HK-2 (cell line): ENCODE measurements around the gene ECI1.

Experiments
- DNase-seq: peaks from one replicate; pipeline ENCODE4 v3.0.0-alpha.2; 2018; ENCODE audit not compliant: unreplicated experiment

The ECI1 gene

GRCh38 chr16:2196162-2196980 lies 55.0 kb downstream of the ECI1 start, which contains the start of gene CASKIN1:
TSS of gene CASKIN1 (minus strand) at chr16:2196605. CDS start at chr16:2196432, 173 bp downstream.
- no peak for DNase-seq

GRCh38 chr16:2195322-2196161 lies 55.8 kb downstream of the ECI1 start:
- no peak for DNase-seq

- DNase-seq = no peak
Measured at GRCh38 chr16:2194852-2195321, 56.5 kb downstream of the ECI1 start.

- DNase-seq = no peak
Measured at GRCh38 chr16:2194166-2194834, 57.1 kb downstream of the ECI1 start.

- no peak for DNase-seq
Measured at GRCh38 chr16:2191446-2191706, 60.0 kb downstream of the ECI1 start.

- DNase-seq = no peak
Measured at GRCh38 chr16:2190659-2191445, 60.5 kb downstream of the ECI1 start.

- DNase-seq = no peak
Measured at GRCh38 chr16:2190002-2190658, 61.3 kb downstream of the ECI1 start.
